Measurements from ENCODE around the gene C2CD3. TPM values are rescaled to one million over a fixed set of nuclear protein-coding genes. Genes with fewer than 3 reads are reported as not detected.
"Not testable (repeated sequence)": the region's sequence is repeated elsewhere in the genome, so short reads cannot be mapped to it uniquely, and the experiment has no call there.

The C2CD3 gene
- total RNA-seq, 1 donor from 2014 or later: 12.2 TPM

GRCh38 chr11:74091549-74091948, 79.3 kb downstream of the C2CD3 start:
- no peak for DNase-seq (ENCODE audit: low read depth)
- no peak for TF ChIP-seq CTCF (IDR thresholded peaks at IDR 0.05; ENCODE audit: insufficient read depth, low read length, poor library complexity, severe bottlenecking)
- Histone ChIP-seq H3K27me3 (ENCODE audit: control insufficient read depth, insufficient read depth, low read length) (no peaks in the 10 kb centered on the region), H3K4me3 (ENCODE audit: low read depth, low read length) (no peak overlapping the region), H3K36me3 (ENCODE audit: control insufficient read depth, insufficient read depth, low read length) (peaks cover 1% of the 10 kb centered on the region)

DNA sequence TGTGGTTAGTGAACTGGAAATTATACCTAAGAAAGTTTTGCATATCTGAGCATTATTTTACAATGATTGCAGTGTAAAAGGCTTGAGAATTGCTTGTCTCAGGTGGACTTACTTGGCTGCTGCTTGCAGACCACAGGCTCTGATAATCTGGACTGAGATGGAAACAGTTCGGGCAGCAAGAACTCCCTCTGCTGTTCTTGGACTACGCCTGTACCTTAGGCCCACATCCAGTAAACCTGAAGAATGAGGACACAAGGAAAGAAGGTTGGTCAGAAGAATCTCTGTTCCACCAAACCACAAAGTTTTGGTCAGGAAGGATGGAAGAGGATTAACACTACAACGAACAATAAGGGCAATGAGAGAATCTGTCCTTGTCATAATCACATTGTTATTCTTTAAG, 80.1 kb downstream of the C2CD3 start:
- DNase-seq (ENCODE audit: low read depth): no peak
- Histone ChIP-seq H3K36me3 (ENCODE audit: control insufficient read depth, insufficient read depth, low read length) (peaks cover 1% of the 10 kb centered on the region), H3K27me3 (ENCODE audit: control insufficient read depth, insufficient read depth, low read length) (no peaks in the 10 kb centered on the region), H3K4me3 (ENCODE audit: low read depth, low read length) (no peak overlapping the region)
- TF ChIP-seq CTCF (IDR thresholded peaks at IDR 0.05; ENCODE audit: insufficient read depth, low read length, poor library complexity, severe bottlenecking): peak; percentile 45

DNA sequence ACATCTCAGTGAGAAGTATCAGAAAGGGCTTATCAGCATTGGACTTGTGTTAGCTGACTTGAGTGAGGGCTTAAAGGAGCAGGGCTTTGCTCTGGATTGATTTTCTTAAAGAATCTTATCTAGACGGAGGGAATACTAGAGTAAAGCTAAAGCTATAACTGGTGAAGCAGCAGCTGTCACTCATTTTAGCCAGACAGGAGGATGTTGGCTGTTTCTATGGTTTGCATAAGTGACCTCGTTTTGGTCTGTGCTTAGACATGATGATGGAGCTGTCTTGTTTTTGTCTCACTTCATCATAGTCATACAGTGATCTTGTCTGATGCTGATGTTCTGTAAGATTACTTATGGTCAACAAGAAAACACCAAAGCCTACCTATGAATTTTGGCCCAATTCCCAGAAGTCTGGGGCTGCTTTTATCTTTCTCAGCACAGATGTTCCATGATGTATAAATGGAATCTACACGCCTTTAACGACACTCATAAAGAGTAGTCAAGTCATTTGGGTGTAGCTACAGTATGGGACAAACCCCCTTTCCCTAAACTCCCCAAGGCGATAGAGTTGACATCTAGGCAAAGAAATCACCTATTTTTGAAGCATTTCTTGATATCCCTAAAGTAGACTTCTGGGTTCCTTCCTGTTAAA, 84.4 kb downstream of the C2CD3 start:
- no peak for TF ChIP-seq CTCF (IDR thresholded peaks at IDR 0.05; ENCODE audit: insufficient read depth, low read length, poor library complexity, severe bottlenecking)
- no peak for DNase-seq (ENCODE audit: low read depth)
- H3K27me3 ChIP-seq (ENCODE audit: control insufficient read depth, insufficient read depth, low read length): no peaks in the 10 kb centered on the region
- peaks cover 1% of the 10 kb centered on the region for H3K36me3 ChIP-seq (ENCODE audit: control insufficient read depth, insufficient read depth, low read length)
- H3K4me3 ChIP-seq (ENCODE audit: low read depth, low read length): no peak overlapping the region

DNA sequence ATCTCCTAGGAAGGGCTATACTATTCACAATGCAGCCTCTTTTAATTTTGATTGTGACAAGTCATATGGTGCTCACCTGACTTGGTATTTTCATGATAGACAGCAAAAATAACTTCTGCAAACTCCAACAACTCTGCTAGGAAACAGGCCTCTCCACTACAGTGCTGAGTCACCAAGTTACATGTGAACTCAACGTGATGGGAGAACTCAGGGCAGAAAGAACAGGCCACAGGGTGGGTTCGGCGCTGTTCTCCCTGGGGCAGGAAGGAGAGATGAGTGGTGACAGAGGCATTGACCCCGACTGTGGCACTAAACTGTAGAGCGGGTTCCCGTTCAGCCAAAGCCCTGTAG, 85.3 kb downstream of the C2CD3 start:
- DNase-seq (ENCODE audit: low read depth): no peak
- Histone ChIP-seq H3K27me3 (ENCODE audit: control insufficient read depth, insufficient read depth, low read length) (no peaks in the 10 kb centered on the region), H3K4me3 (ENCODE audit: low read depth, low read length) (no peak overlapping the region), H3K36me3 (ENCODE audit: control insufficient read depth, insufficient read depth, low read length) (peaks cover 1% of the 10 kb centered on the region)
- TF ChIP-seq CTCF (IDR thresholded peaks at IDR 0.05; ENCODE audit: insufficient read depth, low read length, poor library complexity, severe bottlenecking): no peak

DNA sequence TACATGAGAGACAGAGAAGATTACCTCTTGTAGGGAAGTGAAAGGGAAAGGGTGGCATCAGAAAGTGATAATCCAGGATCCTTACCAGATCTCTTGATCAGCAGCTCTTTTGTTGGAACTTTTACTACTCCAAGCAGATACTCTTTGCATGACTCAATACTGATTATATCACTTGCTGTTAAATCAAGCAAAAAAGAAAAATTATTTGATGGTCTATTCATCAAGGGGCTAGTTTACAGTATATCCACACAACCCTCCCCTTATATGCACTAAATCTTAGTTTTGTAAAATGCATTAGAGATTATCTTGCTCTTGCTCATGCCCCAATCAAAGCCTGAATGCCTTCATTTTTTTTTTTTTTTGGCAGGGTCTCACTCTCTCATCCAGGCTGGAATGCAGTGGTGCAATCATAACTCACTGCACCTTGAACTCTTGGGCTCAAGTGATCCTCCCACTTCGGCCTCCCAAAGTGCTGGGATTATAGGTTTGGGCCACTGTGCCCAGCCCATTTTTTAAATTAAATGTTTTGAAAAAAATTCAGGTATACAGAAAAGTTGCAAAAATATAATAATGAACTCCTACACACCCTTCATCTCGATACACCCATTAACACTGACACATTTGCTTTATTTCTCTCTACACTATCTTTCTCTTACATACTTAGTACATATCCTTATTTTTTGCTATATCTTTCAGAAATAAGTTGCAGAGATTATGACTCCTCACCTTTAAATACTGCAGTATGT, 85.8 kb downstream of the C2CD3 start:
- DNase-seq (ENCODE audit: low read depth): no peak
- Histone ChIP-seq H3K27me3 (ENCODE audit: control insufficient read depth, insufficient read depth, low read length) (no peaks in the 10 kb centered on the region), H3K36me3 (ENCODE audit: control insufficient read depth, insufficient read depth, low read length) (peaks cover 1% of the 10 kb centered on the region), H3K4me3 (ENCODE audit: low read depth, low read length) (no peak overlapping the region)
- TF ChIP-seq CTCF (IDR thresholded peaks at IDR 0.05; ENCODE audit: insufficient read depth, low read length, poor library complexity, severe bottlenecking): no peak

DNA sequence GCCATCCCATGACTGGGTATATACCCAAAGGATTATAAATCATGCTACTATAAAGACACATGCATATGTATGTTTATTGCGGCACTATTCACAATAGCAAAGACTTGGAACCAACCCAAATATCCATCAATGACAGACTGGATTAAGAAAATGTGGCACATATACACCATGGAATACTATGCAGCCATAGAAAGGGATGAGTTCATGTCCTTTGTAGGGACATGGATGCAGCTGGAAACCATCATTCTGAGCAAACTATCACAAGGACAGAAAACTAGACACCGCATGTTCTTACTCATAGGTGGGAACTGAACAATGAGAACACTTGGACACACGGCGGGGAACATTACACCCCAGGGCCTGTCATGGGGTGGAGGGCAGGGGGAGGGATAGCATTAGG, 86.9 kb downstream of the C2CD3 start:
- not testable (repeated sequence) for H3K36me3 ChIP-seq (ENCODE audit: control insufficient read depth, insufficient read depth, low read length); H3K27me3 ChIP-seq (ENCODE audit: control insufficient read depth, insufficient read depth, low read length); H3K4me3 ChIP-seq (ENCODE audit: low read depth, low read length); DNase-seq (ENCODE audit: low read depth)
